Bone marrow (tissue), 2 donors: ENCODE measurements around the gene TPSB2.
"Not testable (repeated sequence)": the region's sequence is repeated elsewhere in the genome, so short reads cannot be mapped to it uniquely, and the experiment has no call there.

Experiments used
- DNase-seq, 2 donors: peaks; one replicate each; lab custom pipeline; 2025; lab: John Stamatoyannopoulos, UW

TPSB2 gene

DNA sequence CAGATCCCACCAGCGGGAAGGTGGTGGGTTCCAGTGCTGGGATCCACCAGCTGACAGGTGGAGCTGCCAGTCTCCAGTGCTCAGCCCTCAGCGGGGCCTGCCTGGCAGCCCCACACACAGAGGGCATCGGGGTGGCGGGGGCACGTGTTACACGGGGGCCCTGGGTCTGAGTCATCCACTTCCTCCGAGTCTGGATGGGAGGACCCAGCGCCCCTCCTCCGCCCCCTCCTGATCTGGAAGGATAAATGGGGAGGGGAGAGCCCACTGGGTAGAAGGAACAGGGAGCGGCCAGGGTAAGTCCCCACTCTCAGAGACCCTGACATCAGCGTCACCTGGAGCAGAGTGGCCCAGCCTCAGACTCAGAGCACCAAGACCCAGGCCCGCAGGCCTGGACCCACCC lies 10.5 kb upstream of the TPSB2 start, which contains the start of gene TPSAB1:
Gene TPSAB1 (plus strand): TSS at position 270 of the 400 bp plus-strand sequence. CDS start 234 bp downstream, outside the sequence.
- not testable (repeated sequence) for DNase-seq

DNA sequence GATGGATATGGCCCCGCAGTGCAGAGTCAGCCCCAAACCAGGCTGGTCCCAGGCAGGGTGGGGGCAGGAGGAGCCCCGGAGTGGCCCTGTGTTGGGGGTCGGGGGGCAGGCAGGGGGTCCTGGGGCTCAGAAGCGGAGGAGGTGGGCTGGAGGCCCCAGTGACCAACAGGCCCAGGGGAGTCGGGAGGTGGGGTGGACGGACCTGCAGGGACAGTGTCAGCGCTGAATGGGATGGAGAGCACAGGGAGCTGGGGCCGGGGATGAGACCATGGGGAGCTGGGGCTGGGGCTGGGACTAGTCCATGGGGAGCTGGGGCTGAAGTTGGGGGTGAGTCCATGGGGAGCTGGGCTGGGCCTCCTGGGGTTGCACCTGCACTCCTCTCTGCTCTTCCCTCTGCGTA lies 9.6 kb upstream of the TPSB2 start:
- not testable (repeated sequence) for DNase-seq

DNA sequence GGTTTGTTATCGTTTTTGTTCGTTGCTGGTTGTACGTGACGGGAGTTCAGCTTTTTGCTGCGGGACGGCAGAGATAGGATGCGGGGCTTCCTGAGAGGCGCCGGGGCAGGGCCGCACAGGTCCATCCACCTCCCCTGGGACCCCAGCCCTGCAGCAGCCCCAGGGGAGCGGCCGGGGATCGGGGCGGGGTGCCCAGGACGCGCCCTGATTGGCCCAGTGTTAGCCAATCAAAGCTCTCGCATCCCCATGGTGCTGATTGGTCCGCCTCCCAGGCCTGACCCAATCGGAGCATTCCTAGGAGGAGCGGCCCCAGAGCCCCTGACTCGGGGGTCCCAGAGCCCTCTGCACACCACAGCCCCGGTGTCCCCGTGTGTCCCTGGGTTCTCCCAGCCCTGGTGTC lies 8.9 kb upstream of the TPSB2 start:
- not testable (repeated sequence) for DNase-seq

DNA sequence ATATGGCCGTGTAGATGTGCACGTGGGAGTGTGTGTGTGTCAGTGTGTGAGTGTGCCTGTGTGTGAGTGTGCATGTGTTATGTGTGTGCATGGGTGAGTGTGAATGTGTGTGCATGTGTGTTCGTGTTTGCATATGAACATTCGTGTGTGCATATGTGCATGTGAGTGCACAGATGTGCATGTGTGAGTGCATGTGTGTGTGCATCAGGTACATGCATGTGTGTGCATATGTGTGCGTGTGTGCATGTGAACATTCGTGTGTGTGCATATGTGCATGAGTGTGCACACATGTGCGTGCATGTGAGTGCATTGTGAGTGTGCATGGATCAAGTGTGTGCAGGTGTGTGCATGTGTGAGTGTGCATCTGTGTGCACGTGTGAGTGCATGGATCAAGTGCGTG lies 8.0 kb upstream of the TPSB2 start:
- DNase-seq: no peak

DNA sequence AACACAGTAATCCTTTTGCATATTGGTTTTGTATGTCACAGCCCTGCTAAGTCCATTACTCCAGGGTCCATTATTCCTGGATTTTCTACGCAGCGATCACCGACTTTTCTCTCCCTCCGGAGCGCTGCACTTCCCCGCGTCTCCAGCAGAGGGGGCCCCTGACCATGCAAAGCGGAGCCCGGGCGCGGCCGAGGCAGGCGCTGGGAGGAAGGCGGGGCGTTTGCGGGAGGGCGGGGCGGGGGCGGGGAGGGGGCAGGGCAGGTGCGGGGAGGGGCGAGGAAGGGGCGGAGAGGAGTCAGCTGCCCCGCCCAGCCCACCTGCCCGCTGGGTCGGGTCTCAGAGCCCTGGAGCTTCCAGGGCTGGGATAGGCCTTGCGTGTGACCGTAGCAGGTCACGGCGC lies 6.7 kb upstream of the TPSB2 start:
- DNase-seq: not testable (repeated sequence)

DNA sequence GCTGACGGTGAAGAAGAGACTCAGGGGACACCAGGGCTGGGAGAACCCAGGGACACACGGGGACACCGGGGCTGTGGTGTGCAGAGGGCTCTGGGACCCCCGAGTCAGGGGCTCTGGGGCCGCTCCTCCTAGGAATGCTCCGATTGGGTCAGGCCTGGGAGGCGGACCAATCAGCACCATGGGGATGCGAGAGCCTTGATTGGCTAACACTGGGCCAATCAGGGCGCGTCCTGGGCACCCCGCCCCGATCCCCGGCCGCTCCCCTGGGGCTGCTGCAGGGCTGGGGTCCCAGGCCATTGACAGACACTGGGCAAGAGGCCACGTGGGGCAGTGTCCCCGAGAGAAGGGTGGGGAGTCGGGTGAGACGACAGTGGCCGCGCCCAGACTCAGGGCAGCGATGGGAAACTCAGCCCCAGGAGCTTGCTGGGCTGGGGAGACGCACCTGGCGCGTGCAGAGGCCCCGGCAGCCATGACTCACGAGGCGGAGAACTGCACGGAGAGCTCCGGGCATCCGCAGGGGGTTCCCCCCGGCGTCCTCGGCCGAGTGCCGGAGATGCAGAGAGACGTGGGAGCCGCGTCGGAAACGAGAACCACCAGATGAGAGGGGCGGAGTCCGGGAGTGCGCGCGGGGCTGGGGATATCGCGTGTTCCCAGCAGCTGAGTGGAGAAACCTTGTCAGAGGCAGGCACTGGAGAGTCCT lies 2.2 kb upstream of the TPSB2 start:
- not testable (repeated sequence) for DNase-seq

DNA sequence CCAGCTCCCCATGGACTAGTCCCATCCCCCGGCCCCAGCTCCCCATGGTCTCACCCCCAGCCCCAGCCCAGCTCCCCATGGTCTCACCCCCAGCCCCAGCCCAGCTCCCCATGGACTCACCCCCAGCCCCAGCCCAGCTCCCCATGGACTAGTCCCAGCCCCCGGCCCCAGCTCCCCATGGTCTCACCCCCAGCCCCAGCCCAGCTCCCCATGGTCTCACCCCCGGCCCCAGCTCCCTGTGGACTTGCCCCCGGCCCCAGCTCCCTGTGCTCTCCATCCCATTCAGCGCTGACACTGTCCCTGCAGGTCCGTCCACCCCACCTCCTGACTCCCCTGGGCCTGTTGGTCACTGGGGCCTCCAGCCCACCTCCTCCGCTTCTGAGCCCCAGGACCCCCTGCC lies 1.3 kb upstream of the TPSB2 start:
- not testable (repeated sequence) for DNase-seq

DNA sequence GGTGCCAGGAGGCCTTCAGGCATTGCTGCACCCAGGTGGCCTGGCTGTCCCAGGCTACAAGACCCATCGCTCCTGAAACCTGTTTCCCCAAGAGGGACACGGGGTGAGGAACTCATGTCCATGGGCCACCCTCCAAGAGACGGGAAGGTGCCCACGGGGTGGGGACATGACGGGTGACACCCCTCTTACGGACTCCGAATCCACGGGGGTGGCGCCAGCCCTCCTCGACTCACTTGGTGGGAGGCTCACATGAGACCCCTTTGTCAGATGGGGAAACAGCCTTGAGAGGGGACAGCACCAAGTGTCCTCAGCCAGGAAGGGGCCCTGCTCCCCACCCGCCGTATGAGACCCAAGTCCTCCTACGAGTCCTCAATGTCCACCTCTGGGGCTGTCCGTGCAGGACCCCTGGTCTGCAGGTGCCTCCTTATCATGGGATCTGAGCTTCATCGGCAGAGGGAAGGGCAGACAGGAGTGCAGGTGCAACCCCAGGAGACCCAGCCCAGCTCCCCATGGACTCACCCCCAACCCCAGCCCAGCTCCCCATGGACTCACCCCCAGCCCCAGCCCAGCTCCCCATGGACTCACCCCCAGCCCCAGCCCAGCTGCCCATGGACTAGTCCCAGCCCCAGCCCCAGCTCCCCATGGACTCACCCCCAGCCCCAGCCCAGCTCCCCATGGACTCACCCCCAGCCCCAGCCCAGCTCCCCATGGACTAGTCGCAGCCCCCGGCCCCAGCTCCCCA lies 658 bp upstream of the TPSB2 start:
- not testable (repeated sequence) for DNase-seq

DNA sequence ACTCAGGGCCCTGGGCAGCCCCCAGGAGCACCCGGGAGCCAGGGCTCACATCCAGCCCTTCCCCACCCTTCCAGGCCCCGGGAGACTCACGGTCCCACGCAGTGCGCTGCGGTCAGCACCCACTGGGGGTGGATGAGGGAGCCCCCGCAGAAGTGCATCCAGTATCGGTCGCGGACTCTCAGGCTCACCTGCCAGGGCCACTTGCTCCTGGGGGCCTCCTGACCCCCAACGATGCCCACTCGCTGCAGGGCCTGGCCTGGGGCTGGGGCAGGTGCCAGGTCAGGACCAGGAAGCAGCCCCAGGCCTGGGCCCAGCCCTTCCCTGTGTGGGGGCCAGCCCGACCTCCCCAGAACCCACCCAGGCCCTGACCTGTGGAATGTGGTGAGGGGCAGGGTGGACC lies 508 bp downstream of the TPSB2 start:
- not testable (repeated sequence) for DNase-seq

DNA sequence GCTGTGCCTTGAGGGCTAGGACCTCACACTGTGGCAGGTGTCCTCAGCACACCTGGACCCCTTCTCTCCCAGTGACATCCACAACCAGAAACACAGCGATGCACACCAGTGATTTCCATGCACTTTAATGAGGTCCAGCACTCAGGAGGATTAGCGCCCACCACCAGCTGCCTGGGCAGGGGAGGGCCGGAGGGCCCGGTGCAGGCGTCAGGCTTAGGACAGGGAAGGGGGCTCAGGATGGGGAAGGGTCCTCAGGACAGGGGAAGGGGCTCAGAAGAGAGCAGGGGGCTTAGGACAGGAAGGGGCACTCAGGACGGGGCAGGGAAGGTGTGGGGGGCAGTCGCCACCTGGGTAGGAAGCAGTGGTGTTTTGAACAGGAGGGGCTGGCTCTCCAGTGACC lies 1.8 kb downstream of the TPSB2 start:
- not testable (repeated sequence) for DNase-seq

DNA sequence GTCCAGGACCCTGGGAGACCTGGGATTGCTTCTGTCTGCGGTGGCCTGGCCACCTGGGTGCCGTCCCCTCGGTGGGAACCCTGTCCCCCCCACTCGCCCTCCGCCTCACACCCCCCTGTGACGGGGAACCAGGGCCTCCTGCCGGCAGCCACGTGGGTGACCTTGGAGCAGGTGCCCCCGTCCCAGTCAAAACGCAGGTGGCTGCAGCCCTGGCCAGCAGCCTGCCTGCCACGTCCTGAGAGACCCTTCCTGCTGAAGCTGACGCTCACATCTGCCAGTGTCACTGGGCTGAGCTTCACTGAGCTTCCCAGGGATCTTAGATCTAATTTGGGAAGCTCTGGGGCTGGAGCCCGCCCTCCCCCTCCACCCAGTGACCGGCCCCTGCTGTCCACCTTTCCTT lies 3.3 kb downstream of the TPSB2 start:
- not testable (repeated sequence) for DNase-seq

DNA sequence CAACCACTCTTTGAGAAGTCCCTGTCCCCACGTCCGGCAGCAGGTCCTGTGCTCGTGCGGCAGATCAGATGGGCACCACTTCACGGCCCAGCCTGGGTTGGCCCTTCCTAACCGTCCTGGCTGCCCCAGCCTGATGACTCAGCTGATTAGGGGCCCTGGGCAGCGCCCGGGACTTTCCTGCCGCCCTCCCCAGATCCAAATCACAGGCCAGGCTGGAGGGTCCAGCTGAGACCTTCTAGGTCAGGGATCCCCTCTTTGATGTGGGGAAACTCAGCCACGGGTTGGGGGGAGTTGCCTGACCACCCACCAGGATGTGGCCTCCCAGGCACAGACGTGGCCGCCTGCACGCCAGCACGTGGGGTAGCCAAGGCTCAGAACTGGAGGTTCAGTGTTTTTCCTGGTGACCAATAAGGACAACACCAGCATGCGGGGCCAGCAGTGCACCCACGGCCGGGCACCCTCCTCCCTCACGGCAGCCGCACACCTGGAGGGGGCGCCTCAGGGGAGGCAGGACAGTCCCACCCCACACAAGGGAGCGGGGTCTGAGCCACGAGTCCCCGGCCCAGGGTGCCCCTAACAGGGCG lies 4.2 kb downstream of the TPSB2 start:
- not testable (repeated sequence) for DNase-seq

DNA sequence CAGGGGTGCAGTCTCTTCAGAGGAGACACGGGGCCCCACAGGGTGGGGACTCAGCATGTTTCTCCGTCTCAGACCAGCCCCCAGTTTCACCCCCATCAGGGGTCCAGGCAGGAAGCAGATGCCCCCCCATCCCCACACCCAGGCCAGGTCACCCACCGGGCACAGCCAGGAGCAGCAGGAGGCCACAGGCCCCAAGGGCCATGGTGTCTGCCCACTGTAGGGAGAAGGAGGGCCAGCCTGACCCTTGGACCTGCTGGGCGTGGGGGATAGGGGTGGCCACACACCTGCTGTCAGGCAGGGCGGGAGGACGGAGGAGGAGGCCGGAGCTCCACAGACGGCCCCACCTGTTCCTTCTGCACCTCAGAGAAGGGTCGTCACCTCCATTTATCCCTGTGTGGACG lies 4.9 kb downstream of the TPSB2 start, which contains the start of gene TPSG1:
Gene TPSG1 (minus strand): TSS at position 218 of the 401 bp plus-strand sequence. CDS start 16 bp downstream, at position 202.
- DNase-seq: no peak

DNA sequence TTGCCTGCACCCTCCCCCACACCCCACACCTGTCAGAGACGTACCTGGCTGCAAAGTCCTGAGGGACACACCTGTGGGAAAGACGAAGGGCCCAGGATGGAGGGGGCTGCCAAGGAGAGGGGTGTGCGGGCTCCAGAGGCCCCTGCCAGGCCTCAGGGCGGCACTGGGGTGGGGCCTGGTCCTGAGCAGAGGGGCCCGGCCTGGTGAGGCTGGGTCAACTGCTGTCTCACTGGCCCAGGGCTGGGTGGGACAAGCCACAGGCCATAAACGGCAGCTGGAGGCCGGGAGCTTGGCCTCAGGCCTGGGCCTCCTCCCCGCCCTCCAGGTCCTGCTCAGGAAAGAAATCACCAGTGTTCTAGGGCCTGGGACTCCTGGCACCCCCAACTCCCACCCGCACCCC lies 5.4 kb downstream of the TPSB2 start:
- no peak for DNase-seq

DNA sequence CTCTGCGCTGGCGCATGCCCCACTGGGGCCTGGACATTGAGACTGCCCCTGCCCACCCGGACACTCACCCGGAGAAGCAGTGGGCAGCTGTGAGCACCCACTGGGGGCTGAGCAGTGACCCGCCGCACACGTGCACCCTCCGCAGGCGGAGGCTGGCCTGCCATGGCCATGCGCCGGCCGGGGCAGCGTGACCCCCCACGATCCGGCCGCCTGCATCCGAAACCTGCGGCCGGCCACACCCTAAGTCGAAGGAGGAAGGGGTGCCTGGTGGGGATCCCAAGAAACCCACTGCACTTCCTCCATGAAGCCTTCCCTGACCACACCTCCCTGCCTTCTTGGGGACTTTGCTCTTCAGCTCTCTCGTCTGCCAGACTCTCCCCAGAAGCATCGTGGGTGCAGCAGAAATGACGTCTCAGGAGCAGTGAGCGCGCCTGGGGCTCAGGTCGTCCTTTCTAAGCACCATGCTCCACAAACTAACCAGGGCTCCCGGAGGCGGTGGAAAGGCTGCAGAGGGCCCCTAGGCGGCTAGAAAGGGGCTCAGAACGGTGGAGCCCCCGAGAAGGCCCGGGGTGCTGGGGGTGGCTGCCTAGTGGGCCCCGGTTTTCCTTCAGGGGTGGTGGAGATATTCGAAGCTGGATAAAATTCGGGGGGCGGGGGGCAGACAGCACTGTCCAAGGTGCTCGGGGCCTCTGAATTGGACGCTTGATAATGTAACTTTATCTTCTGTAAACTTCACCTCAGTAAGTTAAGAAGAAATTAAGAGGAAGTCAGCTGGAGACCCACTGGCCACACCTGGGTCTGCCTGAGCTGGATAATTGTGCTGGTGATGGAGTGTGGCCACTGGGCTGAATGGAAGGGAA lies 6.4 kb downstream of the TPSB2 start:
- no peak for DNase-seq

DNA sequence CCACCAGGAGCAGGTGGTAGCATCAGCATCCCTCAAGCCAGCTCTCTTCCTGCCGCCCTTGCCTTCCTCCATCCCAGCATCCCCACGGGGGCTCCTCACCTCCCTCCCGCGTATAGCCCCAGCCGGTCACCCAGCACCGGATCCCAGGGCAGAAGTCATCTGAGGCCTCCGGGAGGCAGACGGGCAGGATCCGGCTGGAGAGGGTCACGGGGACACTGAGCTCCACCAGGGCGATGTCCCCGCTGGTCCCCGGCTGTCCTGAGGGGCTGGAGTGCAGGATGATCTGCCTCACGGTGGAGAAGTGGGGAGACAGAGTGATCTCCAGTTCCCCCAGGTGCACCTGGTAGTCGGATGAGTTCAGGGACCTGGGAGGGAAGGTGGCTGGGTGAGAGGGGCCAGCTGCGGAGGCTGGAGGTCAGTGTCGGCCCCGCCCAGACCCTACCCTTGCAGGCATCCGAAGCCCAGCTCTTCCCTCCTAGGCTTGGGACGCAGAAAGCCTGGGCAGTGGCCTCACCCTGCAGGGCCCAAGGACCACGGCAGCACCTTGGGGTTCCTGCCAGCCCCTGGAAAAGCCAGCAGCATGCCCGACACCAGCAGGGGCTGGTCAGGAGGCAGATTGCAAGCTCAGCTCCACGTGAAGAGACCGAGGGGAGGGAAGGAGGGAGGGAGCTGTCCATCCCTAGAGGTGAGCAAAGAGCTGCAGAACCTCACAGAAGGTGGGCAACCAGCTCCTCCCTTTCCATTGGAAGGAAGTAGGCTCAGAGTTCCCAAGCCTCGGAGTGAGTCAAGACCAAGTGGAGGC lies 7.2 kb downstream of the TPSB2 start:
- DNase-seq: no peak

DNA sequence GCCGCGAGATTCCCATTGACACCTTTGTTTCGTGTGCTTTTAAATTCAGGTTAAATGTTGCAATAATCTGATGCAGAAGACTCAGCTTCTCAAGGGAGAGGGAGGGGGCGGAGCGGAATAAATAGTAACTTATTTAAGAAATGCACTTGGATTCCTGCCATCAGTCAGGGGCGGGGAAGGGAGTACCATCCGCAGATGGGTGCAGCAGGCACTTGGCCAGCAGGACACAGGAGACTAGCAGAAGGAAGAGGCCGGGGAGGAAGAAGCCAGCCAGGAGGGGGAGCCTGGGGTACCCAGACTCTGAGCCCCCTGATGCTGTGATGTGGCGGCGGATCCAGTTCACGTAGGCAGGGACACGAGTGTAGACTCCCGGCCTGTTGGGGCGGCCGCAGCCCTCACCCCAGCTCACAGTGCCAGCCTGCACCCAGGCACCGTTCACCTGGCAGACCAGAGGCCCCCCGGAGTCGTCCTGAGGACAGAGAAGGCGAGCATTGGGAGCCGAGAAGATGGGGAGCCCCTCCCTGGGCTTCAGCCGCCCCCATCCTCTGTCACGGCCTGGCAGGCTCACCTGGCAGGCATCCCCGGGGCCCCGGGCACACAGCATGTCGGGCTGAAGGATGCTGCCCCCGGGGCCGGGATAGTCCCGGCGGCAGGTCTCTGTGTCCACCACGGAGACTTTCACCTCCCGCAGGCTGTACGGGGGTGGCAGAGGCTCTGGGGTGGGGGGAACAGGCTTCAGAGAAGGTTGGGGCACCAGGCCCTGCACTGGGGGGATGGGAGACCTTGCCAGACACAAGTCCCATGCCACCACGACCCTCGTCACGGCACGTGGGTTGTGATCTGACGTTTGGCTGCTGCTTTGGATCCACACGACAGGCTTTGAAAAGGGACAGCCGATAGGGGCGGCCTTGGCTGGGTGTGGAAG lies 8.1 kb downstream of the TPSB2 start:
- DNase-seq: no peak

DNA sequence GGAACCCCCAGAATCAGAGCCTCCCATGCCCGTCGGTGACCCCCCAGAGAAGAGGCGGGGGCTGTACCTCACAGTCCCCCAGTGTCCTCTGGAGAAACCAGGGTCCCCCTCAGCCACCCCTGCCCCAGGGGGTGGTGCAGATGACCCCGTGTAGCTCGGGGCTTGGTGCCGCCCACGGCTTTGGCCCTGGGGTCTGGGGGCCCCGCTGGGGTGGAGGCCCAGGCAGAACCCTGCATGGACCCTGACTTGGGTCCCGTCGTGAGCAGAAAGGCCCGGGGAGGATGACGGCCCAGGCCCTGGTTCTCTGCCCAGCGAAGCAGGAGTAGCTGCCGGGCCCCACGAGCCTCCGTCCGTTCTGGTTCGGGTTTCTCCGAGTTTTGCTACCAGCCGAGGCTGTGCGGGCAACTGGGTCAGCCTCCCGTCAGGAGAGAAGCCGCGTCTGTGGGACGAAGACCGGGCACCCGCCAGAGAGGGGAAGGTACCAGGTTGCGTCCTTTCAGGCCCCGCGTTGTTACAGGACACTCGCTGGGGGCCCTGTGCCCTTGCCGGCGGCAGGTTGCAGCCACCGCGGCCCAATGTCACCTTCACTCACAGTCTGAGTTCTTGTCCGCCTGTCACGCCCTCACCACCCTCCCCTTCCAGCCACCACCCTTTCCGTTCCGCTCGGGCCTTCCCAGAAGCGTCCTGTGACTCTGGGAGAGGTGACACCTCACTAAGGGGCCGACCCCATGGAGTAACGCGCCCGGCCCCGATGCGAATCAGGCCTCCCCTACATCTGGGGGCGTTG lies 8.9 kb downstream of the TPSB2 start:
- DNase-seq: no peak

DNA sequence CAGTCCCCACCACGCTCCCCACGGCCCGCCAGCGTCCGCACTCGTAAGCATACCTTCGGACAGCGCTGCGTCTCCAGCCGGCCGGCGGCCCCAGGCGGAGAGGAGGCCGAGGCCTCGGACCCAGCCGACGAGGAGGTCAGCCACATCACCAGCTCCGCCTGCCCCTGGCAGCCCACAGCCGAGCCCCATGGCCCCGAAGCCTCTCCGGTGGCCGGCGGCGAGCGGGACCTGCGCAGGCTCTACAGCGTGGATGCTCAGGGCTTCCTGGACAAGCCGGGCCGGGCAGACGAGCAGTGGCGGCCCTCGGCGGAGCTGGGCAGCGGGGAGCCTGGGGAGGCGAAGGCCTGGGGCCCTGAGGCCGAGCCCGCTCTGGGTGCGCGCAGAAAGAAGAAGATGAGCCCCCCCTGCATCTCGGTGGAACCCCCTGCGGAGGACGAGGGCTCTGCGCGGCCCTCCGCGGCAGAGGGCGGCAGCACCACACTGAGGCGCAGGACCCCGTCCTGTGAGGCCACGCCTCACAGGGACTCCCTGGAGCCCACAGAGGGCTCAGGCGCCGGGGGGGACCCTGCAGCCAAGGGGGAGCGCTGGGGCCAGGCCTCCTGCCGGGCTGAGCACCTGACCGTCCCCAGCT lies 9.8 kb downstream of the TPSB2 start:
- no peak for DNase-seq
